Activated T-cell treated with anti-CD3 and anti-CD28 coated beads for 24 hours (primary cell): Measurements from ENCODE around the gene SLN.

Experiments used
- DNase-seq: peaks from one replicate; pipeline ENCODE4 v3.0.0-alpha.2; 2020; ENCODE audit warnings: low read depth

The SLN gene

DNA sequence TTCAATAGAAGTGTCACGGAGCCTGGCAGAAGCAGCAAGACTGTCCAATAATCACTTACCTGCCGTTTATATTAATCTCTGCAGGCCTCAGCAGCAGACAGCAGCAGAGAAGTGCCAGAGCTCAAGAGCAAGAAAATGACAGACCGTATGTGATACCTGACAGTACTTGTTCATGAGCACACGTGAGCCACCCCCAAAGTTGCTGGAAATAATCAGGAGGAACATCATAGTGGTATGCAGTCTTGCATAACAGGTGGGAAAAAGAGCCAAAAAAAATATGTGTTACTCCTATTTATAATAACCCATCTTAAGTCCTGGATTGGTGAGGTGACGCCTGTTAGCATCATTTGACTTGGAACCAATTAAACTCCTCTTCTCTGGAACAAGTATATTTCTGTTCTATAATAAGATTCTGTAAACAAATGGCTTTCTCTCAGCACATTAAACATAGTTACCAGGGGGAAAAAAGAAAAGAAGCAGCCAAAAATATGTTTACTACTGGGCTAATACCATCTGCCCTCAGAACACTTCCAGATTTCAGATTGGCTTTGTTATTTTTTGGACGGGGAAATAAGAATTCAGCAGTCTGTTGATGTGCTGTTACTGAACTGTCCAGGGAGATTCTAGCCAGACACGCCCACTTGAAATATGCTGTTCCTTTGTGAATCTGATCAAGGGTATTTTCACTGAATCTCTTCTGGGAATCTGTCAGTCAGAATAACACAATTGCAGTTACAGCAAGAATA, 7.9 kb upstream of the SLN start:
- DNase-seq = no peak

DNA sequence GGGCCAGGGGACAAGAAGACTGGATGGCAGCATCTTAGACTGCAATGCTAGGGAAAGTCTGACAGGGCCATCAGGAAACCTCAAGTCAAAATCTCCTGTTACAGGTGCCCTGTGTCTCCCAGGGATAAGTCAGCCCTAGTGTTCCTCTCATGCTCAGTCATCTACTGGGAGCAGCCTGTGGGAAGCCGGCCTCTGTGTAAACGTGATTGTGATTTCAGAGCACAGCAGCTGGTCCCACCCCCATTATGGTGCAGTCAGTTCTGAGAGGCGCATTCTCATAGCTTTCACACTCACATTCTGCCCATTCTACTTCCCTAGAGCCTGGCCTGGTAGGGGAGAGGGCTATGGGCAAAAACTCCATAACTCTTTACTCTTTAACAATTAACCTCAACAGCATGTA, 7.2 kb upstream of the SLN start:
- DNase-seq = no peak

DNA sequence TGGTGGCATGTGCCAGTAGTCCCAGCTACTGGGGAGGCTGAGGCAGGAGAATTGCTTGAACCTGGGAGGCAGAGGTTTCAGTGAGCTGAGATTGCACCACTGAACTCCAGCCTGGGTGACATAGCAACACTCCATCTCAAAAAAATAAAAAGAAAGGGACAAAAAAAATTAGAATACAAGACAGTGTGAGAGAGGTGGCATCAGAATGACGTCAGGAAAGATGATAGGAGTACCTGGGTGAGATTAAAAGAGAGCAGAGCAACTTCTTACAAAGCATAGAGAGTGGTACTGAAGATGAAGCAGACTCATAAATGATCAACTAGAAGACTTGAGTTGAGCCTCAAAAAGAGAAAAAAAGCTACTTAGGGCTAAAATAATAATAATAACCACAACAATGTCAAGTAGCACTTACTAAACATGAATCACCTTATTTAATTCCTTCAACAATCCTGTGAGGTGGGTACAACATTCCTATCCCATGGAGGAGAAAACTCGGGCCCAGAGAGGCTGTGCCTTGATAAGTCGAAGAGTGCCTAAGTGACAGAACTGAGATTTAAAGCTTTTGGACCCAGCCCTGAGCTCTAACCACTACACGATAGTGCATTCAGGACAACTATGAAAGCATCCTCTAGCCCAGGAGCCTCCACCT, 5.2 kb upstream of the SLN start:
- DNase-seq = no peak

DNA sequence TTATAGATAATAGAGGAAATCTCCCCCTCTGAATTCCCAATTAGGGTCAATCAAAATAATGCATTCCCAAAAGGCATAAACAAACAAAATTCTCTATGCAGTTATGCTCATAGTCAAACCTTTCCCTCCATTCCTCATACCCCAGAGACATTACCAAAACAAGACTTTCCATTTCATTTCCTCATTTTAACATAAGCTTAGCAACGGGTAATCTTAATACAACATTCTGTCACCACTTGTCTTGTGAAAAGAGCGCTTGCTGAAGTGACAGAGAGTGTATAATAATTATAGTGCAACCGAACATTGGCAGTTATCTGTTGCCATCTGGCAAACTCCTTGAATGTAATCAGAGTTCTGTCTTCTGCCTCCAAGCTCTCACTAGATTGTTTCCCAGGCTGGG, 1.2 kb upstream of the SLN start:
- DNase-seq = no peak

DNA sequence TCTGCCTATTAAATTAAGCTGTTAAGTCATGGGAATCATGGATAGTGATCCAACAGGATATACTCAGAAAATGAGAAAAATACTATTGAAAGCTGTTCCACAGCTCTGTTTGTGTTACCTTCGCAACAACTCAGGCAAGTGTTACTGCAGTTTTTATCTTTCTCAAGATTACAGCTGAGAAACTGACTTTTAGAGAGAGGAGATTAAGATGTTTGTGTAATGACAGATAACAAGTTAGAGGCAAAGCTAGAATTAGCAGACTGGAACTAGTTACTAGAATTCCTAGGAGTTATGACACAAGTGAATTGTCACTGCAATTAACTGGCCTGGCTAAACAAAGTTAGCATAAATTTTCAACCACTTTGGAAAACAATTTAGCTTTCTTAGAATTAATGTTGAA, 1.6 kb downstream of the SLN start:
- no peak for DNase-seq

DNA sequence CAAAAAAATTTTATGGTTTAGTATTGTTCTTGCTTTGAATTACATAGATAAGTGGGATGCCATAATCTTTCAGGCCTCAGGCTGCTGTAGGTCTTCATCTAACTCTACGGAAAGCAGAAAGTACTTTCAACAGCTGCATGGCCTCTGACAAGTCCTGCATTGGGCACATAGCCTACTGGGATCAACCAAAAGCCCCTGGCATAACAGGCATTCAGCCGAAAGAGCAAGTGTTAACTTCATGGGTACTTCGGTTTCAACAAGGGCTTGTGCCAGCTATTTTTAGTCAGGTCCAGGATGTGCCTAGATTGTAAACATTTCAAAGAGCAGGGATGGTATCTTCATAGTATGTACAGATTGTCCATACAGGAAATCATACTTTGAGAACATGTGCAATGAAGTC, 3.1 kb downstream of the SLN start:
- DNase-seq = no peak

DNA sequence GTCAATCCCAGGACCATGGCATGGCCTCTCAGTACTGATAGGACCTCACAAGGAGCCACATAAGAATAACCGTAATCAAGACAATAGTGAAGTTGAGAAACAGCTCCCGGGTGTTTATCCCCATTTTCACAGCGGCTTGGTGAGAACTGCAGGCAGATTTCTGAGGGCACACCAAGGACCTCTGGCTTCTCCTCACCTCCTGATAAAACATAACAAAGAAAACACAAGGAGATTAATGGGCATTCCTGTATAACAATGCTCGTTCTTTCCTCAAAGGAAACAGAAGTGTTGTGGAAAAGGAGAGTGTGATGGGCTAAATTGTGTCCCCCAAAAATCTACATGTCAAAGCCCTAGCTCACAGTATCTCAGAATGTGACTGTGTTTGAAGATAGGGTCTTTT, 4.0 kb downstream of the SLN start:
- no peak for DNase-seq

DNA sequence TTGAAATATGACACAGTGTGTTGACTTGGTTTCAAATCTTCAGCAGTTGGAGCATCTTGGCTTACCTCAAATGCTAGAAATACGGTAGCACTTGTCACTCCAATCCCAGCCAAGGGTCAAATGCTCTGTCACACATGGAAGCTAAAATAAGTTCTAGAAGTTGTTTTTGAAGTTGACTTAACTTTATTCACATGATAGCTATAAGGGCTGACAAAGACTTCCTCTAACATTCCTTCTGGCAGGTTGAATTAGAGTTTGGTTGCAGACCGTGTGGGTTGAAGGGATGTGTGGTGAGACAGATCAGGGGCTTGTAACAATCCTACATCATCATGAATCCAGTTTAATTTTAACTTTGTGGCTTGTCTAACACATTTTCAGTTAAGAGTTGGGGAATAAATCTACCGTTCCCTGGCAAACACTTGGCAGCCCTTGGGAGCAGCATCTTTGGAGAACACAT, 4.6 kb downstream of the SLN start:
- no peak for DNase-seq

DNA sequence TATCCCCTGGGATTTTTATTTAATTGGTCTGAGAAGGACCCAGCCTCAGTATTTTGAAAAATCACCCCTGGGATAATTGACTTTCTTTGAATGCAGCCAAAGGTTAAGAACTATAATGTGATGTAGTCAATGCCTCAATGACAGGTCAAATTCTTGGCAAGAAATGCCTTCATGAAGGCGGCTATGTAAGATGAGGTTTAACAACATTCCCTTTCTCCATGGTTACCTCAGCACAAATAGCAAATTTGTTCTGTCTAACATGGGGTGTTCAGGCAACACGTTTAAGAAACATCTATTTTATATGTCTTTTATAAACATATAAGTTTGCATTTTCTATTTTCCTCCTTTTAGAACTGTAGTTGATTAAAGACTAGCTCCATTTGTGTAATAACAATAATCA, 5.3 kb downstream of the SLN start:
- no peak for DNase-seq

DNA sequence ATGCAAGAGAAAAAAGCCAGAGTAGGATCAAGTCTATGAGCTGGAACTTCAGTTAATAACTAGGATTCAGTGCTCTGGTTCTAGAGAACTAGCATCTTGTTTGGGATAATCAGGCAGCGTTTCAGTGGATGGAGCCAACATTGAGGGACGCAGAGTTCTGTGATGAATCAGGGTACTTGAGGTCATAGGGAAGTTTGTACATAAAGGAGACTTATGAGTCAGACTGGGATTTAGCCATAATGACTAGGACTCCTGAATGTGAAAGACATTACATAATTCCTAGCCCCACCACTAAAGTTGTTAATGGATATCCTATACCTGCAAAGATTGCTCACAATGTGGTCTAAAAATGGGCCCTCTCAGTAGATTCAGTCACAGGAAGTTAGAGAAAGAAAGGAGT, 6.8 kb downstream of the SLN start:
- DNase-seq = no peak

DNA sequence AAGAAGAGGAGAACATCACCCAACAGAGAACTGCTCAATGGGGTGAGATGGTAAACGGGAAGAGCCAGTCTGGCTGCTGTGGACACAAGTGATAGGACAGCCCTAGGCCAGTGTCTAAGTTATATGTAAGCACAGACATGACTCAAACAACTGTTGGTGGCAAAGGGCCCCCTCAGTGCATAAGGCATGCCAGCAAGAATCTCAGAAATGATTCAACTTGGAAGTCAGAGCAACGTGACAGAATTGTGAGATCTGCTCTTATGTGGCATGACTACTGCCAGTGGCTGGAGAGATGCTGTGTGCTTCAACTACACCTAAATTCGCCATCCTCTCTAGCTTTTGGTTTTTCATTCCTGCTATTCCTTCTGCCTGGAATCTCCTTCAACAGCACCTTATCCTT, 7.4 kb downstream of the SLN start:
- DNase-seq = no peak

DNA sequence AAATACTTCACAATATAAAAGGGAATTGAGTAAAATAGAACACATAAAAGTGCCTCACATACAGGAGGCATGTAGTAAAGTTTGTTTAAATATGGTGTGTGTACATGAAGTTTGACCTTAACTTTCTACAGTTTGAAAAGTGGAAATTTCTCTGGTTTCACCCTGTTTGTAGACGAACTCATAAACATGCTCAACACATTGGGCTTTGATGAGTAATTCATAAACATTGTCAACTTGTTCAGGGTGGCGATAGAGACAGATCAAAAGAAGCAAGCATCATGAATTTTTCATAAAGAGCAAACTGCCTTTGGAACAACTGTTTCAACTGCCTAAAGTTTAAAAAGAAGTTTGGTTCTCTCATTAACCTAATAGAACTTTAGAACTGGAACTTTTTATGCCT, 9.1 kb downstream of the SLN start:
- DNase-seq = no peak

DNA sequence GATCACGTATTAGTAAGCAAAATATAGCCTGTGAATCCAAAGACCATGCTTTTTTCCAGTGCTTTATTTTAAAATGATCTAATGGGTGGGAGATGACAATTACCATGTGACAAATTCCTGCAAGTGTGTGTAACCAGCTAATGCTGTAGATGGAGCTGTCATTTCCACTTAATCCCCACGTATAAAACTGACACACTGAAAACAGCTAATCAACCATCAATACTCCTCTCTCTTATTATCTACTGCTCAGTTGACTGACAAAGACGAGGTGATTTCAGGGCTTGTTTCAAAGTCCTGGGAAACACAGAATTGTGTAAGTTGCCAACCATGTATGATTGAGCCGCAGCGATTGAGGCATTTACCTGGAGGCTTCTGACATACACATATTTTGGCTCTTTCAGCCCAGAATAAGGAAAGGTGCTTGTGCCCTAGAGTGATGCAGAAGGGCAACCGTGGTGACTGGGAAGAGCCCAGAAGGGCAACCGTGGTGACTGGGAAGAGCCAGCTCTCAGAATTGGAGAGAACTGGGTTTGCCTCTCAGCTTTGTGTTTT, 9.7 kb downstream of the SLN start:
- no peak for DNase-seq

DNA sequence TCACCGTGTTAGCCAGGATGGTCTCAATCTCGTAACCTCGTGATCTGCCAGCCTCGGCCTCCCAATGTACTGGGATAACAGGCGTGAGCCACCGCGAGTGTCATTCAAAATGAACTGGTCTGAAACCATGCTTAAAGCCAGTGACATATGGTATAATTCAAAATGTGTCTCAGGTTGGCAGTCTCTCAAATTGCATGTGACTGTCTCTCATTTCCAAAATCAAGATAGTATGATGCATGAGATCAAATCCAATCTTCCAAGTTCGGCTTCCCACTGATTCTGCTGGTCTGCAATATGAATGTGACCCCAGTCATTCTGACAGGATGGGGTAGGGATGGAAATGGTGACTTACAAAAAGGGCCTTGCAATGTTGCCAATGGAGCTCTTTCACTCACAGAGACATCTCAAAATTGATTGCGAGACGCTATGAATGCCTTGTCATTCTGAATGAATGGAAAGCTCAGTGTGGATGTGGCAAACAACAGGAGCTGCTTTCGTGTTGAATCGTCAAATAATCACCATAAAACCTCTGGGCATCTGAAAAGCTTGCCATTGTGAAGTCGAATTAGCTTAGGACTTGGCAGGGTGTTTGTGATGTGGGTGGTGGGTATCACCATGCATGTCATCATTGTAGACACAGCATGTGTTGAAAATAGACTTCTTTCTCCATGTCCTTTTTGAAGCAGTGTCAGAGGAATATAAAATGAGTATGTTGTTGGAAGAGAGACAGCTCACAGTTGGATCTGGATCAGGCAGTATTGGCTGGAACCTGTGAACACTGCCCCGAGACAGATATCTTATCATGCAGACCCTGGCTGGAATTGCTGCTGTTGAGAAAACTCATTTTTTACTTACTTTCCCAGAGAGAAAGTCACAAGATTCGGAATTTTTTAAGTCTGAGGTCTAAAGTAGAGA, 12.2 kb downstream of the SLN start:
- DNase-seq = no peak

DNA sequence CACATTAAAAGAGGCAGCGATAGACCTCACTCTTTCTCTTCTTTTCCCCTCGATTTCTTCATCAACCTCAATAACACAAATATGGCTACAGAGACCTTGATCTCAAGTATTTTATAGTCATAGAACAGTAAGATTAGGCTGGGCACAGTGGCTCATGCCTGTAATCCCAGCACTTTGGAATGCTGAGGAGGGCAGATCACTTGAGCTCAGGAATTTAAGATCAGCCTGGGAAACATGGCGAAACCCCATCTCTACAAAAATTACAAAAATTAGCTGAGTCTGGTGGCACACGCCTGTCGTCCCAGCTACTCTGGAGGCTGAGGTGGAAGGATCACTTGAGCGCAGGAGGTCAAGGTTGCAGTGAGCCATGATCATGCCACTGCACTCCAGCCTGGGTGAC, 14.6 kb downstream of the SLN start:
- DNase-seq = no peak

DNA sequence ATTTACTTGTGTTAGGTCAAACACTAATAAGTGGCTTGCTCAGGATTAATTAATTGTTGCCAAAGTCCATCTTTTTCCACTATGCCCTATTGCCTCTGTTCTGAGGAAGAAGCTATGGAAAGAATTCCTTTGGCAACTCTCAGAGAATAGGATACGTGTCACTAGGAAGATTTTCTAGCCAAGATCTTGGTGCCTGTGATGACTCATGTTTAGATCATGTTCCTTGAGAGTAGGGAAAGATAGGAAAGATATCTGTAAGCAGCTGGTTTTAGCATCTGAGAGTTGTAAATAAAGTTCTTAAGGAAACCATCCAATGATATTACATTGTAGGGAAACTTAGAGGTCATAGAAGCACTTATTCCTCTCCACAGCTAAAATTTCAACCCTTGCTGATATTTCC, 15.7 kb downstream of the SLN start:
- no peak for DNase-seq

DNA sequence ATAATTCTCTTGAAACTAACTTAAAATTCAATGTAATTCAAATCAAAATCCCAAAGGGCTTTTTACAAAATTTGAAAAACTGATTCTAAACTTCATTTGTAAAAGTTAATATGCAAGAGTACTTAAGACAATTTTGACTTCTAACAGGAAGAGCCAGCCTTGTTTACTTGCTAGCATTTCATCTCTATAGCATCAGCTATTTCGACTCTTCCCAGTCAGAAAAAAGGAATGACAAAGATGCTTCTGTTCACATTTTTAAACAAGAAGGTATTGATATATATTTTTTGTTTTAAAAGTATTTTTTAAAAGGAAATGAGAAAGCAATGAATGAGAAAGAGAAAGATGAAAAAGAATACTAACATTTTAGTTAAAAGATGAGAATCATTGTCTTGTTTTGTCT, 16.4 kb downstream of the SLN start:
- no peak for DNase-seq

DNA sequence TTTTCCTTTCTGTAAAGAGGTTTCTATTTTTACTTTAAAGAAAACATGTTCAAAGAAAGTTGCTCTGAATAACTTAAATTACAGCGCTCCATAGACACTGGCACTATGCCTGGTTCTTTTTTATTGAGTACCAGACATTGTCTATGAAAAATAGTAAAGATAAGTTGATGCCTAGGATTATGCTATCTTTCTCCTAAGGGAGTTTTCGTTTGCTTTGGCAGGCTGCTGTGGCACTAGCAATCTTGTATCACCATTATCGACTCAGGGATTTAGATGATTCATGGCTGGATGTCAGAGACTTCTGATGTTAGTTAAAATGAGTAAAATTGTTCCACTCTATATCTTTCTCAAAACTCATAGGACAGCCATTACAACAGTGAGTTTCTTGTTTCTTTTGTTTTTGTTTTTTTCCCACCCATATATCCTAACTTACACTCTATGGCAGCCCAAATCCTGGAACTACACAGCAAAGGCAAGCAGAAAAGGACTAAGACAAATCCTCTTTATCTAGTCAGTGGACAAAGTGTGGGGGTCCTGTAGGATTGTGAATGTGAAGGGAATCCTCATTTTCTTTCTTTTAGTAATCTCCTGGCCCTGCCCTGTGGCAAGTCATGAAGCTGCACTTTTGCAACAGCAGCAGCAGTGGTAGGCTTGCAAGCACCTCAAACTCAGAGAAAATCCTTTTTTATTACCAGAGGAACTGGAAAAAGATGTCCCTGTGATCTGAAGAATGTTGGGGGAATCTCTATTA, 20.7 kb downstream of the SLN start:
- no peak for DNase-seq

DNA sequence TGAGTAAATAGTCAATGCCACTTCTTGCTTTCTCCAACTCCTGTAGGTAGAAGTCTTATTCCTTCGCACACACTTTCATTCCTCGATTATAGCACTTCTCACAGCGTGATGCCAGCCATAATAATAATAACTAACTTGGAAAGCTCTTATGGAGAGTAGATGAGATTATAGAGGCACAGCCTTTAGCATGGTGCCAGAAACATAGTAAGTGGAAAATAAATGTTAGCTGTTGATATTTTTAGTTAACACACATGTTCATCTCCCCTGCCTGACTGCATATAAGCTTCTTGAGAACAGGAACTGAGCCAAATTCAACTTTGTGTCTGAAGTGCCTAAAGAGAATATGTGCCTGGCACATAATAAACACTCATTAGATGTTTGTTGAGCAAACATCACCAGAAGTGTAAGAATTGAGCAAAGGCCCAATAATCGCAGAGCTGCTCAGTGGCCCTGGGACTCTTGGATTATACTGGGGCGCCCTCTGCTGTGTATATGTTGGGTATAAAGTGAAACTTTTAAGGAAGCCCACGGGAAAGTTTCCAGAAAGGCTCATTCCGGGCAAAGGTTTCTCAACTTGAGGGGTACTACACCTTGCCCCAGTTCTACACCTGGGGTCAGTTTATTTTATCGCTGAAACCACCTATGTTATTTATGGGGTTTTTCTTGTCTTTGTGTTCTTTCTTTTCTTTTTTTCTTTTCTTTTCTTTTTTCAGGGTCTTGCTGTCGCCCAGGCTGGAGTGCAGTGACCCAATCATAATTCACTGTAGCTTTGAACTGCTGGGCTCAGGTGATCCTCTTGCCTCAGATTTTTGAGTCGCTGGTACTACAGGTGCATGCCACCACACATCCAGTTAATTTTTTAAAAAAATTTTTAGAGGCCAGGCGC, 22.3 kb downstream of the SLN start:
- peak; percentile 39 for DNase-seq

DNA sequence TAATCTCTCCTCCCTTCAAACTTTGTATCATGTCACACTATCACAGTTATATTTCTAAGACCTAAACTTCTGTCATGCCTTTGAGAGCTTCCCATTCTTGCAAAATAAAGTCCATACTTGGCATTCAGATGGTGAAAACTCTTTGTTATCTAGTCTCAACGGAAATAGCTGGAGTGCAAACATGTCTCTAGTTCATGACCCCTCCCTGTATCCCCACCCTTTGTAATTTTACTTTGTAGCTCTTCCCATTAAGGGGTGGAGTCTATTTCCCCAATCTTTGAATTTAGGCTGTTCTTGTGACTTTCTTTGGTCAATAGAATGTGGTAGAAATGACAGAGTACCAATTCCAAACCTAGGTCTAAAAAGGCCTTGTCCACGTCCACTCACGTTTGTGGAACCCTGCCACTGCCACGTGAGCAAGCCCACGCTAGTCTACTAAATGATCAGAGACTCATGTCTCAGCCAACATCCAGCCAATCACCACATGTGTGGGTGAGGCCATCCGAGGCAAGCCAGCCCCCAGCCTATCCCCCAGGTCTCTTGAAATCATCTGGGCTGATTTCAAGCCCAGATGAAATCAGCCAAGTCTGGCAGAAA, 23.4 kb downstream of the SLN start:
- no peak for DNase-seq

DNA sequence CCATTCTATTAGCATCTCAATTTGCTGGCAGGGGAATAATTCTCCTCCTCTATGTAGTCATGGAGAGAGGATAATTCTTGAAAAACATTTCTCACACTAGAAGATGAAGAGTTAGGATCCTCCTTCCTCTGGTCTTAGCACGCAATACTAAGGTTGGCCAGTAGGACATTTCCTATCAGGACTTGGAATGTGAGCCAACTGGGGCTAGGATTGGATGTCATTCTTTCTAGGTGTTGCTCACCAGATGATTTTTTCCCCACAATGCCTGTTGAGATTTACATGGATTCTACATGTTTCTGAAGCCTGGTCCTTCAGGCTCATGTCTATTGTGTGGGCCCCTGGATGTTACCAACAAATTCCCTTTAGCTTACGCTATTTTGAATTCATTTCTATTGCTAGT, 28.0 kb downstream of the SLN start:
- no peak for DNase-seq
